ENCODE results near the gene SH3PXD2B. TPM values are rescaled to one million over a fixed set of nuclear protein-coding genes. Genes with fewer than 3 reads are reported as not detected.
A peak's percentile ranks its signal among the peaks of the same experiment; 100 is the strongest.

The SH3PXD2B gene
- total and polyA plus RNA-seq, 10 of the 15 experiments (the other 5 are each of a cell fraction or from before 2014, with no cell fraction given) = 0.05 to 1.6 (median 0.57) TPM

GRCh38 chr5:172421020-172421419 is 33.3 kb downstream of the SH3PXD2B start:
- ChIA-PET POLR2A (no interaction called here), SMC1A (ENCODE audit: uncharacterized antibody, unreplicated experiment) (no interaction called here), RAD21 (ENCODE audit: unreplicated experiment) (no interaction called here), CTCF (no interaction called here)
- Histone ChIP-seq H3K27ac (ENCODE audit: control insufficient read depth, insufficient read depth) (no peak overlapping the region), H3K27me3 (replicated peaks in 1 of 2; ENCODE audit: control insufficient read depth in 2 of 2, insufficient read depth in 2 of 2, low read length in 1 of 2) (no peaks in the 10 kb centered on the region), H3K4me1 (ENCODE audit: control insufficient read depth, insufficient read depth, low read length) (no peaks in the 10 kb centered on the region), H4K20me1 (ENCODE audit: control insufficient read depth, insufficient read depth) (no peaks in the 10 kb centered on the region), H2AFZ (ENCODE audit: control insufficient read depth, low read depth, low read length) (no peak overlapping the region), H3K9me3 (replicated peaks; ENCODE audit: control insufficient read depth, insufficient read depth, low read length) (no peaks in the 10 kb centered on the region), H3K4me2 (ENCODE audit: control insufficient read depth, insufficient read depth) (no peak overlapping the region), H3K36me3 (ENCODE audit: control insufficient read depth in 2 of 2, insufficient read depth in 2 of 2, low read length in 1 of 2) (no peaks in the 10 kb centered on the region), H3K9ac (ENCODE audit: control insufficient read depth, insufficient read depth, low read length) (no peak overlapping the region), H3K79me2 (ENCODE audit: control insufficient read depth, insufficient read depth, low read length) (no peaks in the 10 kb centered on the region), H3K4me3 (no peak overlapping the region)
- in situ Hi-C loops (cut with MboI) (no loop called here), intact Hi-C loops (cut with micrococcal nuclease; ENCODE audit: unreplicated experiment) (no loop called here)
- 34% methylated on average over 7 of the region's 7 CpGs for WGBS (ENCODE audit: insufficient coverage, insufficient replicate concordance, low lambda C conversion rate, missing lambda C conversion rate)
- no peak for ATAC-seq
- TF ChIP-seq NFXL1 (IDR thresholded peaks at IDR 0.05; ENCODE audit: borderline replicate concordance) = no peak
- TF ChIP-seq NFYA (IDR thresholded peaks at IDR 0.05; ENCODE audit: borderline replicate concordance, low read depth, low read length) = no peak
- no peak for TF ChIP-seq ZNF217 (IDR thresholded peaks at IDR 0.05)
- no peak for TF ChIP-seq CREB1 (IDR thresholded peaks at IDR 0.05; ENCODE audit: low read depth)
- no peak for TF ChIP-seq RFX5 (IDR thresholded peaks at IDR 0.05; ENCODE audit: low read depth, low read length)
- TF ChIP-seq GATAD2B (conservative IDR thresholded peaks at IDR 0.05; ENCODE audit: low read depth) = no peak
- no peak for TF ChIP-seq SMARCA5 (IDR thresholded peaks at IDR 0.05)
- no peak for TF ChIP-seq MEF2B (IDR thresholded peaks at IDR 0.05; ENCODE audit: partially characterized antibody, poor library complexity, severe bottlenecking)
- no TSS peak for BruUV-seq (replicated peaks)
- no peak for FAIRE-seq
- DNase-seq (ENCODE audit: low read depth, low spot score) = no peak

GRCh38 chr5:172420235-172420939 is 33.9 kb downstream of the SH3PXD2B start:
- Histone ChIP-seq H3K4me2 (ENCODE audit: control insufficient read depth, insufficient read depth) (no peak overlapping the region), H4K20me1 (ENCODE audit: control insufficient read depth, insufficient read depth) (no peaks in the 10 kb centered on the region), H3K4me1 (ENCODE audit: control insufficient read depth, insufficient read depth, low read length) (no peaks in the 10 kb centered on the region), H3K79me2 (ENCODE audit: control insufficient read depth, insufficient read depth, low read length) (no peaks in the 10 kb centered on the region), H2AFZ (ENCODE audit: control insufficient read depth, low read depth, low read length) (no peak overlapping the region), H3K27me3 (replicated peaks in 1 of 2; ENCODE audit: control insufficient read depth in 2 of 2, insufficient read depth in 2 of 2, low read length in 1 of 2) (no peaks in the 10 kb centered on the region), H3K9me3 (replicated peaks; ENCODE audit: control insufficient read depth, insufficient read depth, low read length) (no peaks in the 10 kb centered on the region), H3K9ac (ENCODE audit: control insufficient read depth, insufficient read depth, low read length) (no peak overlapping the region), H3K27ac (ENCODE audit: control insufficient read depth, insufficient read depth) (no peak overlapping the region), H3K4me3 (no peak overlapping the region), H3K36me3 (ENCODE audit: control insufficient read depth in 2 of 2, insufficient read depth in 2 of 2, low read length in 1 of 2) (no peaks in the 10 kb centered on the region)
- FAIRE-seq (no peak), DNase-seq (ENCODE audit: low read depth, low spot score) (no peak), ATAC-seq (peak; percentile 51)
- ChIA-PET RAD21 (ENCODE audit: unreplicated experiment) (no interaction called here), SMC1A (ENCODE audit: uncharacterized antibody, unreplicated experiment) (no interaction called here), CTCF (interaction anchor here (0.8 kb wide), 1 partner anchor 27 kb away, joined by 4 read pairs; no protein-coding TSS in a partner anchor), POLR2A (no interaction called here)
- BruUV-seq (replicated peaks) = no TSS peak
- intact Hi-C loops (cut with micrococcal nuclease; ENCODE audit: unreplicated experiment) = no loop called here
- TF ChIP-seq PKNOX1 (IDR thresholded peaks at IDR 0.05) (peak; percentile 95), NFYB (IDR thresholded peaks at IDR 0.05; ENCODE audit: insufficient read depth, low read depth, low read length) (peak; percentile 94), BCL3 (IDR thresholded peaks at IDR 0.05; ENCODE audit: borderline replicate concordance, insufficient read depth, low read depth, low read length, poor library complexity, severe bottlenecking) (no peak), GABPA (IDR thresholded peaks at IDR 0.05; ENCODE audit: low read depth) (peak; percentile 80), SP1 (IDR thresholded peaks at IDR 0.05; ENCODE audit: low read depth, low read length) (peak; percentile 64), PBX3 (IDR thresholded peaks at IDR 0.05; ENCODE audit: insufficient replicate concordance, low read depth, low read length) (peak; percentile 94)
- WGBS (ENCODE audit: insufficient coverage, insufficient replicate concordance, low lambda C conversion rate, missing lambda C conversion rate) = 25% methylated on average over 10 of the region's 10 CpGs
- in situ Hi-C loops (cut with MboI) = no loop called here

Measured in GM12878 (cell line).